Endothelial cell of coronary artery (primary cell): ENCODE measurements around the gene RADIL. TPM values are rescaled to one million over a fixed set of nuclear protein-coding genes. Genes with fewer than 3 reads are reported as not detected.

Source experiments
- total RNA-seq: library from RNA; depleted of rRNA; stranded (reverse); fragments of >200 nt; gene quantifications from 2 replicates; pipeline ENCODE4 v1.2.3, GENCODE V29; 2014

RADIL gene
- 0.18 and 1.0 TPM in 2 replicates for total RNA-seq

GRCh38 chr7:4883372-4884144 is at the start of gene RADIL:
RADIL (minus strand) TSS chr7:4883716; CDS start chr7:4878139, 5,577 bp downstream.

GRCh38 chr7:4861673-4862072 is 21.8 kb downstream of the RADIL start, which contains the start of gene PAPOLB:
PAPOLB (minus strand) TSS chr7:4862030; CDS start chr7:4861810, 220 bp downstream.

GRCh38 chr7:4775250-4775847 is 108.2 kb downstream of the RADIL start, which contains the start of gene AP5Z1:
AP5Z1 (plus strand) TSS chr7:4775623; CDS start chr7:4775716, 93 bp downstream.

Other genes with a start within 250 kb of the RADIL start
- gene FOXK1, start 201.4 kb downstream of the RADIL start, total RNA-seq: 24.7 and 38.3 TPM in 2 replicates
- gene AP5Z1, start 108.1 kb downstream of the RADIL start, total RNA-seq: 19.8 and 22.6 TPM in 2 replicates
- under 0.01 and 0.09 TPM in 2 replicates for gene PAPOLB, start 21.7 kb downstream of the RADIL start, total RNA-seq
- gene MMD2, start 75.5 kb upstream of the RADIL start, total RNA-seq: not detected in 2 replicates
- gene RBAK, start 162.1 kb upstream of the RADIL start, total RNA-seq: 5.8 and 9.2 TPM in 2 replicates